A549 (cell line): ENCODE data around the gene TRAF3IP1. TPM values are rescaled to one million over a fixed set of nuclear protein-coding genes. Genes with fewer than 3 reads are reported as not detected.
"Not testable (repeated sequence)": the region's sequence is repeated elsewhere in the genome, so short reads cannot be mapped to it uniquely, and the experiment has no call there.

ENCODE experiments used
- ATAC-seq, 2 experiments: fragments of 200-7000 bp in 1 of 2; fragments of >200 bp in 1 of 2; cut with Nextera tagmentation in 1 of 2; cut with Tn5 transposase in 1 of 2; 3 replicates each; pipeline versions ENCODE4 v1.8.0 to v1.9.1; 2018 to 2020; ENCODE audit warnings: mild to moderate bottlenecking in 1 of 2, moderate library complexity in 1 of 2
- CTCF ChIA-PET: fragments of 300-600 bp; sonication (Branson Sonifier 250); formaldehyde crosslinking; extraction: SDS; loops from one replicate; lab custom pipeline; 2021; ENCODE audit warnings: antibody characterized with exemption, inconsistent platforms; lab: Yijun Ruan, JAX
- POLR2A ChIA-PET: fragments of 350-600 bp; formaldehyde crosslinking; extraction: SDS; loops from one replicate; lab custom pipeline; 2021; ENCODE audit warnings: antibody characterized with exemption, inconsistent platforms; lab: Yijun Ruan, JAX
- DNase-seq, 2 experiments: peaks; one replicate each; pipeline versions ENCODE4 v3.0.0 to v3.0.0-alpha.2; 2011 to 2016; ENCODE audit warnings: low read depth in 1 of 2, low spot score in 1 of 2
- FAIRE-seq: peaks from 2 replicates; lab custom pipeline; 2011; peaks lifted over from hg19 to GRCh38; lab: Jason Lieb, UNC
- H3K27ac ChIP-seq, 2 experiments: fragments of >200 bp; sonication (Bioruptor Twin); formaldehyde crosslinking; 3 replicates each; pipeline ENCODE4 v1.5.1; 2016 to 2017
- H3K4me1 ChIP-seq: fragments of >200 bp; sonication (Bioruptor Twin); formaldehyde crosslinking; 3 replicates; pipeline ENCODE4 v1.6.1; 2016
- H3K4me2 ChIP-seq: fragments of >200 bp; sonication (Bioruptor Twin); formaldehyde crosslinking; 3 replicates; pipeline ENCODE4 v1.6.1; 2016
- H3K4me3 ChIP-seq: fragments of >200 bp; sonication (Bioruptor Twin); formaldehyde crosslinking; 3 replicates; pipeline ENCODE4 v1.5.1; 2016
- H3K9me3 ChIP-seq: fragments of >200 bp; sonication (Bioruptor Twin); formaldehyde crosslinking; 3 replicates; pipeline ENCODE4 v1.6.1; 2016
- BHLHE40 ChIP-seq: IDR thresholded peaks from 2 replicates; pipeline ENCODE4 v1.6.1; 2012; ENCODE audit warnings: low read depth, low read length, inconsistent platforms
- CHD2 ChIP-seq: fragments of 150-350 bp; IDR thresholded peaks from 2 replicates; pipeline ENCODE4 v1.6.1; 2014; ENCODE audit warnings: low read length; ENCODE audit not compliant: partially characterized antibody
- CHD4 ChIP-seq: fragments of 200-600 bp; sonication (generic); IDR thresholded peaks from 2 replicates; pipeline ENCODE4 v1.6.1; 2016; ENCODE audit warnings: antibody characterized with exemption, mild to moderate bottlenecking, borderline replicate concordance
- EHF ChIP-seq: fragments of 250-450 bp; sonication (Bioruptor Pico); IDR thresholded peaks from 2 replicates; pipeline ENCODE4 v1.5.0; 2020; ENCODE audit warnings: mild to moderate bottlenecking
- ESRRA ChIP-seq: fragments of 150-350 bp; IDR thresholded peaks from 2 replicates; pipeline ENCODE4 v1.6.1; 2014; ENCODE audit warnings: mild to moderate bottlenecking, low read length, borderline replicate concordance
- FOSB ChIP-seq: fragments of 250-450 bp; sonication (Bioruptor Pico); IDR thresholded peaks from 2 replicates; pipeline ENCODE4 v1.5.0; 2020; ENCODE audit warnings: mild to moderate bottlenecking, moderate library complexity
- FOSL2 ChIP-seq, 2 experiments: fragments of 450-650 bp in 1 of 2; fragments of >200 bp in 1 of 2; sonication (Bioruptor Twin) in 1 of 2; formaldehyde crosslinking; IDR thresholded peaks; 2 replicates each; pipeline versions ENCODE4 v1.5.0 to v1.6.1; 2016 to 2020; ENCODE audit warnings: mild to moderate bottlenecking in 1 of 2, moderate library complexity in 1 of 2
- GATA3 ChIP-seq: IDR thresholded peaks from 2 replicates; pipeline ENCODE4 v1.6.1; 2012; ENCODE audit warnings: borderline replicate concordance
- HEYL ChIP-seq: fragments of 250-450 bp; sonication (Bioruptor Pico); IDR thresholded peaks from 2 replicates; pipeline ENCODE4 v1.8.0; 2021; ENCODE audit warnings: mild to moderate bottlenecking, moderate library complexity
- JUN ChIP-seq, 2 experiments: fragments of >200 bp; sonication (Bioruptor Twin); formaldehyde crosslinking; IDR thresholded peaks; 2 replicates in 1 of 2; 3 replicates in 1 of 2; pipeline ENCODE4 v1.6.1; 2016 to 2017
- MAZ ChIP-seq: fragments of 150-350 bp; IDR thresholded peaks from 2 replicates; pipeline ENCODE4 v1.6.1; 2014; ENCODE audit warnings: antibody characterized with exemption, low read depth, low read length, borderline replicate concordance
- NPAS2 ChIP-seq: fragments of 250-450 bp; sonication (Bioruptor Pico); IDR thresholded peaks from 2 replicates; pipeline ENCODE4 v1.8.0; 2022; ENCODE audit warnings: mild to moderate bottlenecking, moderate library complexity, borderline replicate concordance
- NR3C1 ChIP-seq: fragments of >200 bp; sonication (Bioruptor Twin); formaldehyde crosslinking; IDR thresholded peaks from 3 replicates; pipeline ENCODE4 v1.6.1; 2017
- POLR2A ChIP-seq: IDR thresholded peaks from 2 replicates; pipeline ENCODE4 v1.6.1; 2012; ENCODE audit warnings: mild to moderate bottlenecking, low read length
- RAD21 ChIP-seq, 2 experiments: fragments of >200 bp in 1 of 2; sonication (Bioruptor Twin) in 1 of 2; formaldehyde crosslinking in 1 of 2; IDR thresholded peaks in 1 of 2; conservative IDR thresholded peaks in 1 of 2; 2 replicates in 1 of 2; 3 replicates in 1 of 2; pipeline ENCODE4 v1.6.1; 2012 to 2018; ENCODE audit warnings: inconsistent platforms in 1 of 2
- SREBF2 ChIP-seq: fragments of 450-650 bp; IDR thresholded peaks from 2 replicates; pipeline ENCODE4 v1.6.1; 2014; ENCODE audit warnings: mild to moderate bottlenecking, moderate library complexity
- TP53 ChIP-seq: fragments of 250-450 bp; sonication (Bioruptor Pico); IDR thresholded peaks from 2 replicates; pipeline ENCODE4 v1.5.0; 2021; ENCODE audit warnings: mild to moderate bottlenecking, moderate library complexity
- ZC3H11A ChIP-seq: fragments of 450-650 bp; IDR thresholded peaks from 2 replicates; pipeline ENCODE4 v1.6.1; 2014; ENCODE audit warnings: antibody characterized with exemption, mild to moderate bottlenecking
- ZFP36 ChIP-seq: fragments of 450-650 bp; IDR thresholded peaks from 2 replicates; pipeline ENCODE4 v1.6.1; 2014; ENCODE audit warnings: borderline replicate concordance; ENCODE audit not compliant: partially characterized antibody
- WGBS: methylation state at CpG from one replicate; pipeline ENCODE4 v1.1.6; 2017; ENCODE audit errors: missing lambda C conversion rate; 5-methylcytosine and 5-hydroxymethylcytosine counted together
- polyA plus RNA-seq, 4 experiments: library from polyadenylated mRNA; depleted of rRNA in 3 of 4; stranded (reverse); fragments of >200 nt; fragmentation: RNase III in 1 of 4; extraction: RNeasy Plus Mini Kit Qiagen cat#74134 plus additional on column Dnase treatment in 1 of 4; gene quantifications; 2 replicates in 3 of 4; 3 replicates in 1 of 4; pipeline ENCODE4 v1.2.3, GENCODE V29; 2011 to 2017
- TF ChIP-seq, protein P1 (sequence below): IDR thresholded peaks from 2 replicates; pipeline ENCODE4 v1.6.1; 2012
- TF ChIP-seq, protein P2 (sequence below): fragments of 200-600 bp; sonication (generic); IDR thresholded peaks from 2 replicates; pipeline ENCODE4 v1.6.1; 2016; ENCODE audit warnings: antibody characterized with exemption, mild to moderate bottlenecking, moderate library complexity
- TF ChIP-seq, protein P3 (sequence below): IDR thresholded peaks from 2 replicates; pipeline ENCODE4 v1.6.1; 2012

Gene TRAF3IP1
- polyA plus RNA-seq, 2 of the 4 experiments (the other 2 are of a cell fraction): 10.6 to 19.2 TPM

DNA sequence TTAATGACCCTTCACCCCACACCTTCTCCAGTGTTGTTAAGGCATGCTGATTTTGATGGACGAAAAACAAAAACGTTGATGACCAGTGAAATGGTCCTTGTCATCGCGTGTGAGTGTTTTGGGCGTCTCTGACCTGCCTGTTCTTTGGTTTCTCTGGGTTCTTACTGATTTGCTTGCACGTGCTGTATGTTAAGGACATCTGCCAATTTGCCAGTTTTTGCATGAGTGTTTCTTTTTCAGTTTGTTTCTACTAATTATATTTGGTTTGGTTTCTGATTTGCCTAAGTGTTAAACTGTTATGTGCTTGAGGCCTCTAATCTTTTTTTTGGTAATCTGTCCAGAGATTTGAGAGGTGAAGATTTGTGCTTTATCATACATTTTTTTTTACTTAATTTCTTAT, 14.6 kb downstream of the TRAF3IP1 start:
- Histone ChIP-seq H3K4me3 (no peak overlapping the region), H3K27ac (no peak overlapping the region), H3K9me3 (no peaks in the 10 kb centered on the region), H3K4me2 (no peak overlapping the region), H3K4me1 (peaks cover 6% of the 10 kb centered on the region; the same call in 2 of the 3 replicates)
- DNase-seq (no peak), ATAC-seq (no peak), FAIRE-seq (no peak)
- ChIA-PET POLR2A (no interaction called here), CTCF (no interaction called here)
- WGBS: 93% methylated on average over 6 of the region's 6 CpGs
- TF ChIP-seq, protein P1, sequence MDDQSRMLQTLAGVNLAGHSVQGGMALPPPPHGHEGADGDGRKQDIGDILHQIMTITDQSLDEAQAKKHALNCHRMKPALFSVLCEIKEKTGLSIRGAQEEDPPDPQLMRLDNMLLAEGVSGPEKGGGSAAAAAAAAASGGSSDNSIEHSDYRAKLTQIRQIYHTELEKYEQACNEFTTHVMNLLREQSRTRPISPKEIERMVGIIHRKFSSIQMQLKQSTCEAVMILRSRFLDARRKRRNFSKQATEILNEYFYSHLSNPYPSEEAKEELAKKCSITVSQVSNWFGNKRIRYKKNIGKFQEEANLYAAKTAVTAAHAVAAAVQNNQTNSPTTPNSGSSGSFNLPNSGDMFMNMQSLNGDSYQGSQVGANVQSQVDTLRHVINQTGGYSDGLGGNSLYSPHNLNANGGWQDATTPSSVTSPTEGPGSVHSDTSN: no peak
- TF ChIP-seq EHF (CRISPR knock-in tag) (no peak), ZFP36 (no peak), FOSB (CRISPR knock-in tag) (no peak), HEYL (no peak), GATA3 (no peak), JUN (IDR thresholded peaks at IDR 0.05) (no peak), FOSL2 (IDR thresholded peaks at IDR 0.05) (no peak), FOSL2 (CRISPR knock-in tag; IDR thresholded peaks at IDR 0.05) (no peak), CHD4 (no peak), CHD2 (no peak), BHLHE40 (no peak), ESRRA (no peak), TP53 (CRISPR knock-in tag) (no peak), NPAS2 (no peak), POLR2A (no peak)
- TF ChIP-seq, protein P2, sequence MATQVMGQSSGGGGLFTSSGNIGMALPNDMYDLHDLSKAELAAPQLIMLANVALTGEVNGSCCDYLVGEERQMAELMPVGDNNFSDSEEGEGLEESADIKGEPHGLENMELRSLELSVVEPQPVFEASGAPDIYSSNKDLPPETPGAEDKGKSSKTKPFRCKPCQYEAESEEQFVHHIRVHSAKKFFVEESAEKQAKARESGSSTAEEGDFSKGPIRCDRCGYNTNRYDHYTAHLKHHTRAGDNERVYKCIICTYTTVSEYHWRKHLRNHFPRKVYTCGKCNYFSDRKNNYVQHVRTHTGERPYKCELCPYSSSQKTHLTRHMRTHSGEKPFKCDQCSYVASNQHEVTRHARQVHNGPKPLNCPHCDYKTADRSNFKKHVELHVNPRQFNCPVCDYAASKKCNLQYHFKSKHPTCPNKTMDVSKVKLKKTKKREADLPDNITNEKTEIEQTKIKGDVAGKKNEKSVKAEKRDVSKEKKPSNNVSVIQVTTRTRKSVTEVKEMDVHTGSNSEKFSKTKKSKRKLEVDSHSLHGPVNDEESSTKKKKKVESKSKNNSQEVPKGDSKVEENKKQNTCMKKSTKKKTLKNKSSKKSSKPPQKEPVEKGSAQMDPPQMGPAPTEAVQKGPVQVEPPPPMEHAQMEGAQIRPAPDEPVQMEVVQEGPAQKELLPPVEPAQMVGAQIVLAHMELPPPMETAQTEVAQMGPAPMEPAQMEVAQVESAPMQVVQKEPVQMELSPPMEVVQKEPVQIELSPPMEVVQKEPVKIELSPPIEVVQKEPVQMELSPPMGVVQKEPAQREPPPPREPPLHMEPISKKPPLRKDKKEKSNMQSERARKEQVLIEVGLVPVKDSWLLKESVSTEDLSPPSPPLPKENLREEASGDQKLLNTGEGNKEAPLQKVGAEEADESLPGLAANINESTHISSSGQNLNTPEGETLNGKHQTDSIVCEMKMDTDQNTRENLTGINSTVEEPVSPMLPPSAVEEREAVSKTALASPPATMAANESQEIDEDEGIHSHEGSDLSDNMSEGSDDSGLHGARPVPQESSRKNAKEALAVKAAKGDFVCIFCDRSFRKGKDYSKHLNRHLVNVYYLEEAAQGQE: no peak
- TF ChIP-seq, protein P3, sequence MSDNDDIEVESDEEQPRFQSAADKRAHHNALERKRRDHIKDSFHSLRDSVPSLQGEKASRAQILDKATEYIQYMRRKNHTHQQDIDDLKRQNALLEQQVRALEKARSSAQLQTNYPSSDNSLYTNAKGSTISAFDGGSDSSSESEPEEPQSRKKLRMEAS: no peak
- TF ChIP-seq, all 56 proteins: peak for 0

DNA sequence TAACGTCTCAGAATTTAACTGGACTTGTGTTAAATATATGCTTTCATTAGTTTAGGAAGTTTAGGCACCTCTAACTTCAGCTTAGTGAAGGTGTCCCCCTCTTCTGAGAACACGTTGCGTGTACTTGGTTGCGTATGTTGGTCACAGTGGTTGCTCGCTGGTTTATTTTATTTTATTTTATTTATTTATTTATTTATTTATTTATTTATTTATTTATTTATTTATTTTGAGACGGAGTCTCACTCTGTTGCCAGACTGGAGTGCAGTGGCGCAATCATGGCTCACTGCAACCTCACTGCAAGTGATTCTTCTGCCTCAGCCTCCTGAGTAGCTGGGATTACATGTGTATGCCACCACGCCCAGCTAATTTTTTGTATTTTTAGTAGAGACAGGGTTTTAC, 15.3 kb downstream of the TRAF3IP1 start:
- 92% methylated on average over 8 of the region's 8 CpGs for WGBS
- POLR2A ChIA-PET, H3K9me3 ChIP-seq: not testable (repeated sequence)

DNA sequence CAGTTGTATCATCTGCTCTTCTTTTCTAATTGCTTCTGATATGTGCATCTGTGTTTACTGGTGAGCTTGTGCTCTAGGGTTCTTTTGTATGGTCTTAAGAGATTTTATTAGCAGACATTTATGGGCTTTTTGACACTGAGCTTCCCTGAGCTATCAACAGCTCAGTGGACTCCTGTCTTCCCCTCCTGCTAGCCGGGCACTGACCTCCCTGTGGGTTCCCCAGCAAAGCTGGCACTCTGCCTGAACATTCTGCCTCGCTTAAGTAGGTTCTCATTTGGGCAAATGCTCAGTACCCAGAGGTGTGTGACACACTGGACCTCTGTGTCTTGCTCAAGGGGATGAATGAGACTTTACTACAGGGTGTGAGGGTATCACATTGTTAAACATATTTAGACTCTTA, 15.8 kb downstream of the TRAF3IP1 start:
- CTCF ChIA-PET: interaction anchor here (1.1 to 1.7 kb wide), 3 partner anchors 10 to 80 kb away, joined by 3 to 9 read pairs (median 3); no protein-coding TSS in a partner anchor
- H3K27ac ChIP-seq: no peak overlapping the region
- TF ChIP-seq SREBF2: no peak
- TF ChIP-seq NR3C1: no peak
- no peak for TF ChIP-seq EHF (CRISPR knock-in tag)
- no peak for TF ChIP-seq RAD21 (conservative IDR thresholded peaks at IDR 0.05 in 1 of 2, IDR thresholded peaks at IDR 0.05 in 1 of 2)
- no peak for TF ChIP-seq BHLHE40
- no peak for TF ChIP-seq MAZ
- TF ChIP-seq, all 56 proteins: peak for 0
- no peak for DNase-seq
- ATAC-seq: no peak
- no peak for FAIRE-seq
- no peak overlapping the region for H3K4me3 ChIP-seq
- peaks cover 6% of the 10 kb centered on the region; the same call in 2 of the 3 replicates for H3K4me1 ChIP-seq
- no peak overlapping the region for H3K4me2 ChIP-seq
- 88% methylated on average over 2 of the region's 2 CpGs for WGBS
- POLR2A ChIA-PET: no interaction called here
- no peaks in the 10 kb centered on the region for H3K9me3 ChIP-seq

More for the DNA sequence above, 15.3 kb downstream of the TRAF3IP1 start:
- not testable (repeated sequence) for H3K4me2 ChIP-seq, H3K4me1 ChIP-seq, ATAC-seq, H3K4me3 ChIP-seq, FAIRE-seq, H3K27ac ChIP-seq, DNase-seq
- CTCF ChIA-PET: interaction anchor here (1.1 to 1.7 kb wide), 3 partner anchors 9 to 79 kb away, joined by 3 to 9 read pairs (median 3); no protein-coding TSS in a partner anchor
- TF ChIP-seq ZC3H11A: peak; percentile 57
